Measurements from ENCODE around the gene C1GALT1. TPM values are rescaled to one million over a fixed set of nuclear protein-coding genes. Genes with fewer than 3 reads are reported as not detected.
A peak's percentile ranks its signal among the peaks of the same experiment; 100 is the strongest.
"Not testable (repeated sequence)": the region's sequence is repeated elsewhere in the genome, so short reads cannot be mapped to it uniquely, and the experiment has no call there.

Gene C1GALT1
- total and polyA plus RNA-seq, 2 experiments from 2014 or later: 58.2 to 203 TPM

DNA sequence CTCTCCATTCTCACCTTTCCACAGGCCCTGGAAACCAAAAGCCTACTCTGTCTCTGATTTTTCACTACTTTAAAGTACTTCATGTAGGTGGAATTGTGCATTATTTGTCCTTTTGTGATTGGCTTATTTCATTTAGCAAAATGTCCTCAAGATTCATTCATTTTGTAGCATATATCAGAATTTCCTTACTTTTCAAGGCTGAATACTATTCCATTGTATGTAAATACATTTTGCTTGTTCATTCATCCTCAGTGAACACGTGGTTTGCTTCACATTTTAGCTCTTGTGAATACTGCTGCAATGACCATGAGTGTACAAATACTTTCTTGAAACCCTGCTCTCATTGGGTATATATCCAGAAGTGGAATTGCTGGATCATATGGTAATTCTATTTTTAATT is 8.8 kb downstream of the C1GALT1 start (continued):
- TF ChIP-seq JUNB (IDR thresholded peaks at IDR 0.05; ENCODE audit: unreplicated experiment) (no peak), STAT1 (IDR thresholded peaks at IDR 0.05; ENCODE audit: unreplicated experiment) (no peak), EZH2phosphoT487 (IDR thresholded peaks at IDR 0.05; ENCODE audit: unreplicated experiment) (no peak), EZH2 (IDR thresholded peaks at IDR 0.05; ENCODE audit: low read depth, unreplicated experiment) (no peak), ZNF114 (CRISPR knock-in tag; IDR thresholded peaks at IDR 0.05) (no peak)
- TF ChIP-seq, protein P1, sequence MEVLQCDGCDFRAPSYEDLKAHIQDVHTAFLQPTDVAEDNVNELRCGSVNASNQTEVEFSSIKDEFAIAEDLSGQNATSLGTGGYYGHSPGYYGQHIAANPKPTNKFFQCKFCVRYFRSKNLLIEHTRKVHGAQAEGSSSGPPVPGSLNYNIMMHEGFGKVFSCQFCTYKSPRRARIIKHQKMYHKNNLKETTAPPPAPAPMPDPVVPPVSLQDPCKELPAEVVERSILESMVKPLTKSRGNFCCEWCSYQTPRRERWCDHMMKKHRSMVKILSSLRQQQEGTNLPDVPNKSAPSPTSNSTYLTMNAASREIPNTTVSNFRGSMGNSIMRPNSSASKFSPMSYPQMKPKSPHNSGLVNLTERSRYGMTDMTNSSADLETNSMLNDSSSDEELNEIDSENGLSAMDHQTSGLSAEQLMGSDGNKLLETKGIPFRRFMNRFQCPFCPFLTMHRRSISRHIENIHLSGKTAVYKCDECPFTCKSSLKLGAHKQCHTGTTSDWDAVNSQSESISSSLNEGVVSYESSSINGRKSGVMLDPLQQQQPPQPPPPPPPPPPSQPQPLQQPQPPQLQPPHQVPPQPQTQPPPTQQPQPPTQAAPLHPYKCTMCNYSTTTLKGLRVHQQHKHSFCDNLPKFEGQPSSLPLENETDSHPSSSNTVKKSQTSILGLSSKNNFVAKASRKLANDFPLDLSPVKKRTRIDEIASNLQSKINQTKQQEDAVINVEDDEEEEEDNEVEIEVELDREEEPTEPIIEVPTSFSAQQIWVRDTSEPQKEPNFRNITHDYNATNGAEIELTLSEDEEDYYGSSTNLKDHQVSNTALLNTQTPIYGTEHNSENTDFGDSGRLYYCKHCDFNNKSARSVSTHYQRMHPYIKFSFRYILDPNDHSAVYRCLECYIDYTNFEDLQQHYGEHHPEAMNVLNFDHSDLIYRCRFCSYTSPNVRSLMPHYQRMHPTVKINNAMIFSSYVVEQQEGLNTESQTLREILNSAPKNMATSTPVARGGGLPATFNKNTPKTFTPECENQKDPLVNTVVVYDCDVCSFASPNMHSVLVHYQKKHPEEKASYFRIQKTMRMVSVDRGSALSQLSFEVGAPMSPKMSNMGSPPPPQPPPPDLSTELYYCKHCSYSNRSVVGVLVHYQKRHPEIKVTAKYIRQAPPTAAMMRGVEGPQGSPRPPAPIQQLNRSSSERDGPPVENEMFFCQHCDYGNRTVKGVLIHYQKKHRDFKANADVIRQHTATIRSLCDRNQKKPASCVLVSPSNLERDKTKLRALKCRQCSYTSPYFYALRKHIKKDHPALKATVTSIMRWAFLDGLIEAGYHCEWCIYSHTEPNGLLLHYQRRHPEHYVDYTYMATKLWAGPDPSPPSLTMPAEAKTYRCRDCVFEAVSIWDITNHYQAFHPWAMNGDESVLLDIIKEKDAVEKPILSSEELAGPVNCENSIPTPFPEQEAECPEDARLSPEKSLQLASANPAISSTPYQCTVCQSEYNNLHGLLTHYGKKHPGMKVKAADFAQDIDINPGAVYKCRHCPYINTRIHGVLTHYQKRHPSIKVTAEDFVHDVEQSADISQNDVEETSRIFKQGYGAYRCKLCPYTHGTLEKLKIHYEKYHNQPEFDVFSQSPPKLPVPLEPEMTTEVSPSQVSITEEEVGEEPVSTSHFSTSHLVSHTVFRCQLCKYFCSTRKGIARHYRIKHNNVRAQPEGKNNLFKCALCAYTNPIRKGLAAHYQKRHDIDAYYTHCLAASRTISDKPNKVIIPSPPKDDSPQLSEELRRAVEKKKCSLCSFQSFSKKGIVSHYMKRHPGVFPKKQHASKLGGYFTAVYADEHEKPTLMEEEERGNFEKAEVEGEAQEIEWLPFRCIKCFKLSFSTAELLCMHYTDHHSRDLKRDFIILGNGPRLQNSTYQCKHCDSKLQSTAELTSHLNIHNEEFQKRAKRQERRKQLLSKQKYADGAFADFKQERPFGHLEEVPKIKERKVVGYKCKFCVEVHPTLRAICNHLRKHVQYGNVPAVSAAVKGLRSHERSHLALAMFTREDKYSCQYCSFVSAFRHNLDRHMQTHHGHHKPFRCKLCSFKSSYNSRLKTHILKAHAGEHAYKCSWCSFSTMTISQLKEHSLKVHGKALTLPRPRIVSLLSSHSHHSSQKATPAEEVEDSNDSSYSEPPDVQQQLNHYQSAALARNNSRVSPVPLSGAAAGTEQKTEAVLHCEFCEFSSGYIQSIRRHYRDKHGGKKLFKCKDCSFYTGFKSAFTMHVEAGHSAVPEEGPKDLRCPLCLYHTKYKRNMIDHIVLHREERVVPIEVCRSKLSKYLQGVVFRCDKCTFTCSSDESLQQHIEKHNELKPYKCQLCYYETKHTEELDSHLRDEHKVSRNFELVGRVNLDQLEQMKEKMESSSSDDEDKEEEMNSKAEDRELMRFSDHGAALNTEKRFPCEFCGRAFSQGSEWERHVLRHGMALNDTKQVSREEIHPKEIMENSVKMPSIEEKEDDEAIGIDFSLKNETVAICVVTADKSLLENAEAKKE (CRISPR knock-in tag; IDR thresholded peaks at IDR 0.05): no peak

DNA sequence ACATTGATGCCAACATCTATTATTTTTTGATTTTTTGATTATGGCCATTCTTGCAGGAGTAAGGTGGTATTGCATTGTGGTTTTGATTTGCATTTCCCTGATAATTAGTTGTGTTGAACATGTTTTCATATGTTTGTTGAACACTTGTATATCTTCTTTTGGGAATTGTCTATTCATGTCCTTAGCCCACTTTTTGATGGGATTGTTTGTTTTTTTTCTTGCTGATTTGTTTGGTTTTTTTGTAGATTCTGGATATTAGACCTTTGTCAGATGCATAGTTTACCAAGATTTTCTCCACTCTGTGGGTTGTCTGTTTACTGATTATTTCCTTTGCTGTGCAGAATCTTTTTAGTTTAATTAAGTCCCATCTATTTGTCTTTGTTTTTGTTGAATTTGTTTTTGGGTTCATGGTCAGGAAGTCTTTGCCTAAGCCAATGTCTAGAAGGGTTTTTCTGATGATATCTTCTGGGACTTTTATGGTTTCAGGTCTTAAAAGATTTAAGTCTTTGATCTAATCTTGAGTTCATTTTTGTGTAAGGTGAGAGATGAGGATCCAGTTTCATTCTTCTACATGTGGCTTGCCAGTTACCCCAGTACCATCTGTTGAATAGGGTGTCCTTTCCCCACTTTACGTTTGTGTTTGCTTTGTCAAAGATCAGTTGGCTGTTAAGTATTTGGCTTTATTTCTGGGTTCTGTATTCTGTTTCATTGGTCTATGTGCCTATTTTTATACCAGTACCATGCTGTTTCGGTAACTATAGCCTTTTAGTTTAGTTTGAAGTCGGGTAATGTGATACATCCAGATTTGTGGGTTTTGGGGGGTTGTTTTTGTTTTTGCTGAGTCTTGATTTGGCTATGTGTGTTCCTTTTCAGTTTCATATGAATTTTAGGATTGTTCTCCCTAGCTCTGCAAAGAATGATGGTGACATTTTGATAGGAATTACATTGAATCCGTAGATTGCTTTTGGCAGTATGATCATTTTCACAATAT is 10.7 kb downstream of the C1GALT1 start:
- not testable (repeated sequence) for H3K27me3 ChIP-seq (ENCODE audit: insufficient read depth); H3K36me3 ChIP-seq (ENCODE audit: insufficient read depth); H3K4me3 ChIP-seq; H3K4me3 Mint-ChIP-seq; H3F3A ChIP-seq (replicated peaks; ENCODE audit: low read depth); H3K9me2 ChIP-seq (ENCODE audit: insufficient read depth); DNase-seq (ENCODE audit: low spot score); H3K27ac Mint-ChIP-seq; H3K27ac ChIP-seq (ENCODE audit: low read depth); ATAC-seq; H3K27me3 Mint-ChIP-seq (ENCODE audit: insufficient read depth, low read depth, poor library complexity); H2AFZ ChIP-seq
- Histone ChIP-seq H3K79me2 (replicated peaks; ENCODE audit: insufficient read depth) (peaks cover 100% of the 10 kb centered on the region), H3K4me2 (peak overlapping the region; percentile 4; the same call in 1 of the 2 replicates), H4K20me1 (replicated peaks; ENCODE audit: insufficient read depth) (peaks cover 29% of the 10 kb centered on the region), H3K4me1 (ENCODE audit: insufficient read depth) (peaks cover 54% of the 10 kb centered on the region)
- Mint-ChIP-seq H3K9me3 (peaks cover 42% of the 10 kb centered on the region), H3K36me3 (ENCODE audit: low read depth) (peaks cover 65% of the 10 kb centered on the region), H3K4me1 (peaks cover 40% of the 10 kb centered on the region)

DNA sequence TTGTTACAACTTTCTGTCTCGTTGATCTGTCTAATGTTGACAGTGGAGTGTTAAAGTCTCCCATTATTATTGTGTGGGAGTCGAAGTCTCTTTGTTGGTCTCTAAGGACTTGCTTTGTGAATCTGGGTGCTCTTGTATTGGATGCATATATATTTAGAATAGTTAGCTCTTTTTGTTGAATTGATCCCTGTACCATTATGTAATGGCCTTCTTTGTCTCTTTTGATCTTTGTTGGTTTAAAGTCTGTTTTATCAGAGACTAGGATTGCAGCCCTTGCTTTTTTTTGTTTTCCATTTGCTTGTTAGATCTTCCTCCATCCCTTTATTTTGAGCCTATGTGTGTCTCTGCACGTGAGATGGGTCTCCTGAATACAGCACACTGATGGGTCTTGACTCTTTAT is 17.2 kb downstream of the C1GALT1 start:
- not testable (repeated sequence) for H2AFZ ChIP-seq; H3K4me2 ChIP-seq; DNase-seq (ENCODE audit: low spot score); H3K36me3 ChIP-seq (ENCODE audit: insufficient read depth); H3K27me3 ChIP-seq (ENCODE audit: insufficient read depth); ATAC-seq; H3K9me2 ChIP-seq (ENCODE audit: insufficient read depth); H3F3A ChIP-seq (replicated peaks; ENCODE audit: low read depth); H3K27ac Mint-ChIP-seq; H3K27ac ChIP-seq (ENCODE audit: low read depth); H3K4me3 Mint-ChIP-seq; H3K27me3 Mint-ChIP-seq (ENCODE audit: insufficient read depth, low read depth, poor library complexity); H3K4me3 ChIP-seq
- Mint-ChIP-seq H3K36me3 (ENCODE audit: low read depth) (peaks cover 54% of the 10 kb centered on the region; the same call in 2 of the 3 replicates), H3K4me1 (peaks cover 69% of the 10 kb centered on the region), H3K9me3 (peaks cover 26% of the 10 kb centered on the region)
- Histone ChIP-seq H3K4me1 (ENCODE audit: insufficient read depth) (peaks cover 84% of the 10 kb centered on the region), H3K79me2 (replicated peaks; ENCODE audit: insufficient read depth) (peaks cover 100% of the 10 kb centered on the region), H4K20me1 (replicated peaks; ENCODE audit: insufficient read depth) (peaks cover 32% of the 10 kb centered on the region; the same call in 1 of the 2 replicates)

DNA sequence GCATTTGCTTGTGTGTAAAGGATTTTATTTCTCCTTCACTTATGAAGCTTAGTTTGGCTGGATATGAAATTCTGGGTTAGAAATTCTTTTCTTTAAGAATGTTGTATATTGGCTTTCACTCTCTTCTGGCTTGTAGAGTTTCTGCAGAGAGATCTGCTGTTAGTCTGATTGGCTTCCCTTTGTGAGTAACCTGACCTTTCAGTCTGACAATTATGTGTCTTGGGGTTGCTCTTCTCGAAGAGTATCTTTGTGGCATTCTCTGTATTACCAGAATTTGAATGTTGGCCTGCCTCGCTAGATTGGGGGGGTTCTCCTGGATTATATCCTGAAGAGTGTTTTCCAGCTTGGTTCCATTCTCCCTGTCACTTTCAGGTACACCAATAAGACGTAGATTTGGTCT is 17.9 kb downstream of the C1GALT1 start:
- DNase-seq (ENCODE audit: low spot score); ATAC-seq; H2AFZ ChIP-seq; H3K4me3 ChIP-seq; H3F3A ChIP-seq (replicated peaks; ENCODE audit: low read depth); H3K9me2 ChIP-seq (ENCODE audit: insufficient read depth); H3K27me3 ChIP-seq (ENCODE audit: insufficient read depth); H3K4me3 Mint-ChIP-seq; H3K36me3 ChIP-seq (ENCODE audit: insufficient read depth); H3K27me3 Mint-ChIP-seq (ENCODE audit: insufficient read depth, low read depth, poor library complexity): not testable (repeated sequence)
- peak overlapping the region; percentile 69; the same call in 1 of the 2 replicates for H3K4me2 ChIP-seq
- H4K20me1 ChIP-seq (replicated peaks; ENCODE audit: insufficient read depth): peaks cover 27% of the 10 kb centered on the region; the same call in 1 of the 2 replicates
- peaks cover 100% of the 10 kb centered on the region for H3K79me2 ChIP-seq (replicated peaks; ENCODE audit: insufficient read depth)
- peak overlapping the region; percentile 29; the same call in 1 of the 2 replicates for H3K27ac Mint-ChIP-seq
- H3K4me1 ChIP-seq (ENCODE audit: insufficient read depth): peaks cover 82% of the 10 kb centered on the region
- H3K4me1 Mint-ChIP-seq: peaks cover 68% of the 10 kb centered on the region
- H3K36me3 Mint-ChIP-seq (ENCODE audit: low read depth): peaks cover 51% of the 10 kb centered on the region; the same call in 2 of the 3 replicates
- H3K9me3 Mint-ChIP-seq: peaks cover 26% of the 10 kb centered on the region
- peak overlapping the region; percentile 90; the same call in 1 of the 2 replicates for H3K27ac ChIP-seq (ENCODE audit: low read depth)
